GM12878 (cell line): ENCODE data around the gene SPRY1. TPM values are rescaled to one million over a fixed set of nuclear protein-coding genes. Genes with fewer than 3 reads are reported as not detected.

Source experiments
- ATAC-seq: fragments of 200-7000 bp; cut with Tn5 transposase; 3 replicates; pipeline ENCODE4 v1.9.1; 2020; ENCODE audit warnings: mild to moderate bottlenecking, moderate library complexity
- BruUV-seq: library from RNA; stranded (reverse); fragments of 400-500 nt; replicated peaks from 2 replicates; lab custom pipeline; 2021; lab: Mats Ljungman, UMichigan
- CTCF ChIA-PET: fragments of 300-600 bp; sonication (Branson Sonifier 250); formaldehyde crosslinking; extraction: SDS; loops from one replicate; lab custom pipeline; 2021; ENCODE audit warnings: inconsistent platforms; lab: Yijun Ruan, JAX
- POLR2A ChIA-PET: fragments of 350-600 bp; formaldehyde crosslinking; extraction: SDS; loops from one replicate; lab custom pipeline; 2021; ENCODE audit warnings: inconsistent platforms; lab: Charles Lee
- RAD21 ChIA-PET: fragments of 300-600 bp; sonication (Branson Sonifier 250); formaldehyde crosslinking; loops from one replicate; lab custom pipeline; 2023; ENCODE audit warnings: antibody characterized with exemption; ENCODE audit not compliant: unreplicated experiment; lab: Charles Lee
- SMC1A ChIA-PET: fragments of 300-600 bp; sonication (Branson Sonifier 250); formaldehyde crosslinking; loops from one replicate; lab custom pipeline; 2023; ENCODE audit not compliant: unreplicated experiment, uncharacterized antibody; lab: Charles Lee
- DNase-seq: peaks from one replicate; pipeline ENCODE4 v3.0.0-alpha.2; 2011; ENCODE audit warnings: low read depth, low spot score
- FAIRE-seq: peaks from 3 replicates; lab custom pipeline; 2011; peaks lifted over from hg19 to GRCh38; lab: Jason Lieb, UNC
- H2AFZ ChIP-seq: 2 replicates; pipeline ENCODE4 v1.6.0; 2011; ENCODE audit warnings: low read depth, low read length, control low read depth; ENCODE audit not compliant: control insufficient read depth
- H3K27ac ChIP-seq: 2 replicates; pipeline ENCODE4 v1.5.1; 2011; ENCODE audit warnings: control low read depth; ENCODE audit not compliant: control insufficient read depth, insufficient read depth
- H3K27me3 ChIP-seq, 2 experiments: replicated peaks in 1 of 2; 2 replicates each; pipeline versions ENCODE4 v1.6.0 to v1.6.1; 2011; ENCODE audit warnings: low read length in 1 of 2; ENCODE audit not compliant: control insufficient read depth in 2 of 2, insufficient read depth in 2 of 2
- H3K36me3 ChIP-seq, 2 experiments: 2 replicates each; pipeline ENCODE4 v1.5.1; 2011; ENCODE audit warnings: low read length in 1 of 2; ENCODE audit not compliant: control insufficient read depth in 2 of 2, insufficient read depth in 2 of 2
- H3K4me1 ChIP-seq: 2 replicates; pipeline ENCODE4 v1.6.1; 2011; ENCODE audit warnings: mild to moderate bottlenecking, low read length, moderate library complexity, mixed read lengths; ENCODE audit not compliant: control insufficient read depth, insufficient read depth
- H3K4me2 ChIP-seq: 2 replicates; pipeline ENCODE4 v1.6.0; 2011; ENCODE audit warnings: control low read depth; ENCODE audit not compliant: control insufficient read depth, insufficient read depth
- H3K4me3 ChIP-seq: fragments of 200-600 bp; sonication (generic); 2 replicates; pipeline ENCODE4 v1.5.1; 2016
- H3K79me2 ChIP-seq: 2 replicates; pipeline ENCODE4 v1.6.0; 2011; ENCODE audit warnings: low read length; ENCODE audit not compliant: control insufficient read depth, insufficient read depth
- H3K9ac ChIP-seq: 2 replicates; pipeline ENCODE4 v1.8.0; 2011; ENCODE audit warnings: low read length, control low read depth, mixed read lengths; ENCODE audit not compliant: control insufficient read depth, insufficient read depth
- H3K9me3 ChIP-seq: replicated peaks from 3 replicates; pipeline ENCODE4 v1.5.1; 2011; ENCODE audit warnings: mild to moderate bottlenecking, low read length; ENCODE audit not compliant: control insufficient read depth, insufficient read depth
- H4K20me1 ChIP-seq: 2 replicates; pipeline ENCODE4 v1.6.0; 2011; ENCODE audit not compliant: control insufficient read depth, insufficient read depth
- CREB1 ChIP-seq: IDR thresholded peaks from 2 replicates; pipeline ENCODE4 v1.6.1; 2012; ENCODE audit warnings: low read depth, mild to moderate bottlenecking, inconsistent platforms
- DPF2 ChIP-seq: fragments of 450-650 bp; IDR thresholded peaks from 2 replicates; pipeline ENCODE4 v1.6.1; 2017; ENCODE audit warnings: mild to moderate bottlenecking
- KDM1A ChIP-seq: fragments of 200-600 bp; sonication (generic); IDR thresholded peaks from 2 replicates; pipeline ENCODE4 v1.6.1; 2016; ENCODE audit warnings: borderline replicate concordance
- KLF5 ChIP-seq: fragments of 450-650 bp; IDR thresholded peaks from 2 replicates; pipeline ENCODE4 v1.6.1; 2014; ENCODE audit warnings: mild to moderate bottlenecking; ENCODE audit not compliant: partially characterized antibody
- MEF2B ChIP-seq: fragments of 450-650 bp; IDR thresholded peaks from 2 replicates; pipeline ENCODE4 v1.6.1; 2018; ENCODE audit warnings: mild to moderate bottlenecking, moderate library complexity; ENCODE audit not compliant: partially characterized antibody, poor library complexity, severe bottlenecking
- MTA3 ChIP-seq: IDR thresholded peaks from 2 replicates; pipeline ENCODE4 v1.6.1; 2012; ENCODE audit warnings: low read length, inconsistent platforms, borderline replicate concordance
- MXI1 ChIP-seq: fragments of 150-350 bp; IDR thresholded peaks from 2 replicates; pipeline ENCODE4 v1.6.1; 2011; ENCODE audit warnings: low read depth, mild to moderate bottlenecking, inconsistent platforms, low read length, improper control_type of control experiment
- NFYA ChIP-seq: IDR thresholded peaks from 2 replicates; pipeline ENCODE4 v1.6.1; 2011; ENCODE audit warnings: low read depth, mild to moderate bottlenecking, low read length, improper control_type of control experiment, borderline replicate concordance
- NR2C1 ChIP-seq: fragments of 450-650 bp; IDR thresholded peaks from 2 replicates; pipeline ENCODE4 v1.6.1; 2017; ENCODE audit warnings: antibody characterized with exemption, mild to moderate bottlenecking, moderate library complexity
- RB1 ChIP-seq: fragments of 450-650 bp; formaldehyde crosslinking; IDR thresholded peaks from 2 replicates; pipeline ENCODE4 v1.6.1; 2017; ENCODE audit warnings: mild to moderate bottlenecking, borderline replicate concordance
- REST ChIP-seq: IDR thresholded peaks from 2 replicates; pipeline ENCODE4 v1.6.1; 2012; ENCODE audit warnings: mild to moderate bottlenecking, low read depth, low read length
- SIN3A ChIP-seq: IDR thresholded peaks from 2 replicates; pipeline ENCODE4 v1.6.1; 2012; ENCODE audit warnings: low read depth, low read length, improper control_type of control experiment
- TCF3 ChIP-seq: IDR thresholded peaks from 2 replicates; pipeline ENCODE4 v1.6.1; 2012; ENCODE audit warnings: low read depth, mild to moderate bottlenecking, low read length, borderline replicate concordance; ENCODE audit not compliant: insufficient read depth
- ZNF24 ChIP-seq: fragments of 450-650 bp; IDR thresholded peaks from 2 replicates; pipeline ENCODE4 v1.6.1; 2017; ENCODE audit warnings: antibody characterized with exemption, mild to moderate bottlenecking
- ZNF274 ChIP-seq: IDR thresholded peaks from one replicate; pipeline ENCODE4 v1.8.0; 2011; ENCODE audit not compliant: insufficient read length, insufficient read depth
- ZSCAN29 ChIP-seq: fragments of 450-650 bp; IDR thresholded peaks from 2 replicates; pipeline ENCODE4 v1.6.1; 2017; ENCODE audit warnings: mild to moderate bottlenecking, moderate library complexity
- WGBS: methylation state at CpG from one replicate; pipeline ENCODE4 v1.1.6; 2016; ENCODE audit warnings: low lambda C conversion rate; ENCODE audit not compliant: insufficient replicate concordance, insufficient coverage; ENCODE audit errors: missing lambda C conversion rate; 5-methylcytosine and 5-hydroxymethylcytosine counted together
- in situ Hi-C: fragments of 300-500 bp; cut with MboI; formaldehyde crosslinking; loops from 9 replicates; pipeline ENCODE4 v1.14.3; 2018; ENCODE audit warnings: mixed read lengths
- intact Hi-C: fragments of 100-400 bp; cut with micrococcal nuclease; formaldehyde crosslinking; loops from one replicate; pipeline ENCODE4 v1.14.2; 2022; ENCODE audit not compliant: unreplicated experiment
- polyA plus RNA-seq, 11 experiments: library from polyadenylated mRNA; depleted of rRNA in 4 of 11; unstranded in 6 of 11; stranded (reverse) in 5 of 11; fragments of >200 nt; fragmentation: Nextera tagmentation in 4 of 11; fragmentation: Illumina TruSeq in 1 of 11; extraction: Ambion mirVana in 4 of 11; extraction: Trizol in 1 of 11; gene quantifications; 1 replicate in 1 of 11; 2 replicates in 10 of 11; pipeline versions ENCODE4 v1.2.1 to v1.2.3, GENCODE V29; 2011 to 2016; ENCODE audit warnings: inconsistent platforms in 2 of 11, missing spikeins in 2 of 11, low read depth in 1 of 11
- total RNA-seq, 4 experiments: library from RNA; depleted of rRNA in 3 of 4; stranded (reverse); fragments of >200 nt in 3 of 4; fragmentation: Illumina TruSeq in 1 of 4; extraction: Trizol in 1 of 4; gene quantifications; 2 replicates each; pipeline versions ENCODE4 v1.2.1 to v1.2.3, GENCODE V29; 2013 to 2021

Gene SPRY1
- total and polyA plus RNA-seq, 10 of the 15 experiments (the other 5 are each of a cell fraction or from before 2014, with no cell fraction given) = 0.05 to 5.7 (median 0.23) TPM; not detected in 2

DNA sequence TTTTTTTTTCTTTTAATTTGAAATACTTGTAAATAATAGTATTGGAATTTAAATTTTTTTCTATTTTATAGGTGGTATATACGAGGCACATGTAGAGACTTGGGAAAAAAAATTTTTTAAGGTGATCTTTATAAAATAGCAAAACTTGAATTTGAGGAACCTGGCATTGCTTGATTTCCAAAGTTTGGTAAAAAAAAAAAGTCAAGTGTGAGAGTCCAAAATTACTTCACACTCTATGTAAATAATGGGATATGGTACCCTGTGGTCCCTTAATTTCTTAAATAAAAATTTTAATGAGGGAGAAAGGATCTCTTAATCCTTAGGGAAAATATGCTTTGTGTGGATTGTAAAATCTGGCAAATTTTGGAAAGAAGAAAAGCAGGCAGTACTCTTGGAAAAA lies 19.0 kb downstream of the SPRY1 start:
- intact Hi-C loops = no loop called here
- no TSS peak for BruUV-seq
- TF ChIP-seq KDM1A (no peak), TCF3 (no peak), NFYA (no peak), MEF2B (no peak), KLF5 (no peak), MTA3 (no peak), ZNF24 (no peak), ZSCAN29 (no peak), RB1 (no peak), DPF2 (no peak)
- H3K79me2 ChIP-seq = no peaks in the 10 kb centered on the region
- no peak for DNase-seq
- peaks cover 21% of the 10 kb centered on the region for H3K4me1 ChIP-seq
- H3K4me3 ChIP-seq = no peak overlapping the region
- no peaks in the 10 kb centered on the region for H3K27me3 ChIP-seq
- H3K27ac ChIP-seq = no peak overlapping the region
- ChIA-PET POLR2A (no interaction called here), SMC1A (interaction anchor here (1.4 kb wide), 1 partner anchor 34 kb away, joined by 3 read pairs; no protein-coding TSS in a partner anchor), CTCF (no interaction called here), RAD21 (no interaction called here)
- in situ Hi-C loops = no loop called here
- H3K36me3 ChIP-seq = no peaks in the 10 kb centered on the region
- no peak for ATAC-seq
- H3K9ac ChIP-seq = no peak overlapping the region
- no peak overlapping the region for H3K4me2 ChIP-seq
- H4K20me1 ChIP-seq = no peaks in the 10 kb centered on the region
- no peaks in the 10 kb centered on the region for H3K9me3 ChIP-seq
- H2AFZ ChIP-seq = no peak overlapping the region
- WGBS = 0% methylated on average over 1 of the region's 1 CpG
- no peak for FAIRE-seq

- peaks cover 21% of the 10 kb centered on the region for H3K4me1 ChIP-seq
- no peak overlapping the region for H2AFZ ChIP-seq
- FAIRE-seq (no peak), DNase-seq (no peak), ATAC-seq (no peak)
- intact Hi-C loops = no loop called here
- no peaks in the 10 kb centered on the region for H3K27me3 ChIP-seq
- H3K4me2 ChIP-seq = no peak overlapping the region
- no peaks in the 10 kb centered on the region for H3K79me2 ChIP-seq
- H3K27ac ChIP-seq = no peak overlapping the region
- BruUV-seq = no TSS peak
- H3K4me3 ChIP-seq = no peak overlapping the region
- RAD21 ChIA-PET = no interaction called here
- no peaks in the 10 kb centered on the region for H4K20me1 ChIP-seq
- SMC1A ChIA-PET = no interaction called here
- in situ Hi-C loops = no loop called here
- no peaks in the 10 kb centered on the region for H3K36me3 ChIP-seq
- CTCF ChIA-PET = no interaction called here
- H3K9ac ChIP-seq = no peak overlapping the region
- WGBS = 39% methylated on average over 6 of the region's 6 CpGs
- POLR2A ChIA-PET = no interaction called here
- H3K9me3 ChIP-seq = no peaks in the 10 kb centered on the region
- TF ChIP-seq REST (no peak), NR2C1 (no peak), ZNF274 (no peak), CREB1 (no peak), MXI1 (no peak), SIN3A (no peak)
Measured at GRCh38 chr4:123415977-123416376, 19.4 kb downstream of the SPRY1 start.
